Right atrium auricular region (tissue), 2 donors: Measurements from ENCODE around the gene ITGBL1. TPM values are rescaled to one million over a fixed set of nuclear protein-coding genes. Genes with fewer than 3 reads are reported as not detected.

Experiments
- DNase-seq: peaks from one replicate; pipeline ENCODE4 v3.0.0-alpha.2; 2019; ENCODE audit warnings: low spot score
- H3K27ac ChIP-seq, 2 donors: fragments of 200-600 bp; sonication (generic); 1 replicate in 1 of 2; 2 replicates in 1 of 2; pipeline ENCODE4 v1.5.1; 2016 to 2019
- H3K27me3 ChIP-seq, 2 donors: fragments of 200-600 bp; sonication (generic); one replicate each; pipeline versions ENCODE4 v1.5.1 to v1.6.0; 2017 to 2019
- H3K36me3 ChIP-seq: fragments of 200-600 bp; sonication (generic); one replicate; pipeline ENCODE4 v1.5.1; 2016
- H3K4me1 ChIP-seq, 2 donors: fragments of 200-600 bp; sonication (generic); one replicate each; pipeline versions ENCODE4 v1.5.1 to v1.6.0; 2017 to 2019
- H3K4me3 ChIP-seq, 2 donors: fragments of 200-600 bp; sonication (generic); 1 replicate in 1 of 2; 2 replicates in 1 of 2; pipeline ENCODE4 v1.5.1; 2017 to 2019; ENCODE audit warnings: mild to moderate bottlenecking in 1 of 2, moderate library complexity in 1 of 2
- H3K9me3 ChIP-seq, 2 donors: fragments of 200-600 bp; sonication (generic); one replicate each; pipeline ENCODE4 v1.5.1; 2019
- CTCF ChIP-seq, 2 donors: fragments of 200-600 bp; sonication (generic); IDR thresholded peaks; one replicate each; pipeline ENCODE4 v1.5.1; 2019; ENCODE audit warnings: antibody characterized with exemption in 2 of 2
- total RNA-seq, 2 donors: library from RNA; depleted of rRNA; stranded (reverse); fragments of >200 nt; gene quantifications; one replicate each; pipeline ENCODE4 v1.1.0, GENCODE V29; 2016

ITGBL1 gene
- total RNA-seq, 2 donors from 2014 or later = 2.4 to 5.4 TPM

GRCh38 chr13:101728615-101729014 is 276.1 kb downstream of the ITGBL1 start:
- no peak overlapping the region for H3K4me3 ChIP-seq
- no peak overlapping the region for H3K27ac ChIP-seq
- no peak for DNase-seq
- H3K27me3 ChIP-seq = no peaks in the 10 kb centered on the region
- H3K4me1 ChIP-seq = no peaks in the 10 kb centered on the region
- no peak for TF ChIP-seq CTCF (IDR thresholded peaks at IDR 0.05)
- H3K9me3 ChIP-seq = no peaks in the 10 kb centered on the region
- H3K36me3 ChIP-seq = no peaks in the 10 kb centered on the region

- DNase-seq = no peak
- H3K36me3 ChIP-seq = no peaks in the 10 kb centered on the region
- no peak overlapping the region for H3K4me3 ChIP-seq
- no peaks in the 10 kb centered on the region for H3K9me3 ChIP-seq
- H3K27me3 ChIP-seq = no peaks in the 10 kb centered on the region
- H3K4me1 ChIP-seq = no peaks in the 10 kb centered on the region
- no peak for TF ChIP-seq CTCF (IDR thresholded peaks at IDR 0.05)
- H3K27ac ChIP-seq = no peak overlapping the region
Observed at GRCh38 chr13:101730420-101731000, 278.0 kb downstream of the ITGBL1 start.

GRCh38 chr13:101736566-101736965 is 284.1 kb downstream of the ITGBL1 start:
- Histone ChIP-seq H3K4me1 (no peaks in the 10 kb centered on the region), H3K4me3 (no peak overlapping the region), H3K9me3 (no peaks in the 10 kb centered on the region), H3K27me3 (no peaks in the 10 kb centered on the region), H3K27ac (no peak overlapping the region), H3K36me3 (no peaks in the 10 kb centered on the region)
- no peak for DNase-seq
- no peak for TF ChIP-seq CTCF (IDR thresholded peaks at IDR 0.05)

- Histone ChIP-seq H3K27ac (no peak overlapping the region), H3K9me3 (no peaks in the 10 kb centered on the region), H3K4me3 (no peak overlapping the region), H3K27me3 (no peaks in the 10 kb centered on the region), H3K36me3 (no peaks in the 10 kb centered on the region), H3K4me1 (no peaks in the 10 kb centered on the region)
- no peak for DNase-seq
- TF ChIP-seq CTCF (IDR thresholded peaks at IDR 0.05) = no peak
Observed at GRCh38 chr13:101738336-101738735, 285.9 kb downstream of the ITGBL1 start.

GRCh38 chr13:101739382-101740178 is 287.1 kb downstream of the ITGBL1 start:
- DNase-seq = no peak
- TF ChIP-seq CTCF (IDR thresholded peaks at IDR 0.05) = no peak
- H3K36me3 ChIP-seq = no peaks in the 10 kb centered on the region
- no peaks in the 10 kb centered on the region for H3K4me1 ChIP-seq
- no peaks in the 10 kb centered on the region for H3K9me3 ChIP-seq
- no peaks in the 10 kb centered on the region for H3K27me3 ChIP-seq
- no peak overlapping the region for H3K27ac ChIP-seq
- no peak overlapping the region for H3K4me3 ChIP-seq
